GM18868 (cell line): Measurements from ENCODE around the gene PEMT.

Experiments
- ATAC-seq: cut with Tn5 transposase; IDR thresholded peaks from one replicate; pipeline ENCODE4 v1.9.1; 2021; ENCODE audit warnings: mild to moderate bottlenecking, moderate library complexity; ENCODE audit not compliant: unreplicated experiment

Gene PEMT

GRCh38 chr17:17506181-17506741 lies 85.2 kb downstream of the PEMT start:
- ATAC-seq: no peak

- ATAC-seq: no peak
These were observed 85.8 kb downstream of the PEMT start for GRCh38 chr17:17505610-17506171.

- no peak for ATAC-seq
These were observed 86.4 kb downstream of the PEMT start for GRCh38 chr17:17505151-17505550.

- ATAC-seq: no peak
These were observed 87.0 kb downstream of the PEMT start for GRCh38 chr17:17504341-17505140.

GRCh38 chr17:17503566-17504130 lies 87.9 kb downstream of the PEMT start:
- ATAC-seq: no peak

GRCh38 chr17:17502741-17503565 lies 88.6 kb downstream of the PEMT start:
- ATAC-seq: no peak

GRCh38 chr17:17500999-17501605 lies 90.4 kb downstream of the PEMT start:
- ATAC-seq: no peak

- no peak for ATAC-seq
These were observed 91.9 kb downstream of the PEMT start for GRCh38 chr17:17499402-17500145.

- no peak for ATAC-seq
These were observed 92.8 kb downstream of the PEMT start for GRCh38 chr17:17498606-17499301.

- no peak for ATAC-seq
These were observed 93.5 kb downstream of the PEMT start for GRCh38 chr17:17497845-17498520.

GRCh38 chr17:17497065-17497844 lies 94.3 kb downstream of the PEMT start:
- ATAC-seq: no peak

- peak; percentile 77 for ATAC-seq
These were observed 95.1 kb downstream of the PEMT start, which contains the start of gene RASD1 for GRCh38 chr17:17496189-17497064. Gene RASD1, minus strand, starts transcription at chr17:17496395. Its CDS starts 214 bp downstream, at chr17:17496181.

- ATAC-seq: no peak
These were observed 95.8 kb downstream of the PEMT start for GRCh38 chr17:17495536-17496188.

- no peak for ATAC-seq
These were observed 96.5 kb downstream of the PEMT start for GRCh38 chr17:17494870-17495535.

GRCh38 chr17:17494499-17494869 lies 97.0 kb downstream of the PEMT start:
- ATAC-seq: no peak

- no peak for ATAC-seq
These were observed 97.5 kb downstream of the PEMT start for GRCh38 chr17:17493986-17494466.
